WTC11 (cell line): ENCODE results near the gene MITF.

Experiments
- CREB1 ChIP-seq: sonication (generic); formaldehyde crosslinking; IDR thresholded peaks from 2 replicates; pipeline ENCODE4 v1.8.0; 2023; ENCODE audit warnings: mild to moderate bottlenecking, missing genetic modification reagents
- ELF4 ChIP-seq: sonication (generic); formaldehyde crosslinking; IDR thresholded peaks from 2 replicates; pipeline ENCODE4 v1.8.1; 2022; ENCODE audit warnings: low read depth, mild to moderate bottlenecking, moderate library complexity, missing genetic modification reagents
- FOXJ3 ChIP-seq: sonication (generic); formaldehyde crosslinking; IDR thresholded peaks from 2 replicates; pipeline ENCODE4 v1.9.0; 2021; ENCODE audit warnings: missing genetic modification reagents, mild to moderate bottlenecking, borderline replicate concordance
- IRF2 ChIP-seq: sonication (generic); formaldehyde crosslinking; IDR thresholded peaks from 2 replicates; pipeline ENCODE4 v1.8.0; 2022; ENCODE audit warnings: low read depth, missing genetic modification reagents, borderline replicate concordance
- PRRX2 ChIP-seq: fragments of 250-450 bp; sonication (Bioruptor Pico); IDR thresholded peaks from 2 replicates; pipeline ENCODE4 v1.8.0; 2021; ENCODE audit warnings: mild to moderate bottlenecking
- ZNF219 ChIP-seq: sonication (generic); formaldehyde crosslinking; IDR thresholded peaks from 2 replicates; pipeline ENCODE4 v1.8.0; 2023; ENCODE audit warnings: missing genetic modification reagents, mild to moderate bottlenecking, borderline replicate concordance
- ZNF317 ChIP-seq: sonication (generic); formaldehyde crosslinking; IDR thresholded peaks from 2 replicates; pipeline ENCODE4 v1.8.1; 2023; ENCODE audit warnings: low read depth, mild to moderate bottlenecking, moderate library complexity, missing genetic modification reagents, borderline replicate concordance
- TF ChIP-seq, protein P1 (sequence below): fragments of 200-600 bp; IDR thresholded peaks from 2 replicates; pipeline ENCODE4 v1.8.0; 2022; ENCODE audit warnings: antibody characterized with exemption
- TF ChIP-seq, protein P2 (sequence below): sonication (generic); formaldehyde crosslinking; IDR thresholded peaks from 2 replicates; pipeline ENCODE4 v1.8.1; 2022; ENCODE audit warnings: low read depth, mild to moderate bottlenecking, moderate library complexity, missing genetic modification reagents, borderline replicate concordance
- TF ChIP-seq, protein P3 (sequence below): sonication (generic); formaldehyde crosslinking; IDR thresholded peaks from 2 replicates; pipeline ENCODE4 v1.8.0; 2023; ENCODE audit warnings: mild to moderate bottlenecking, missing genetic modification reagents
- TF ChIP-seq, protein P4 (sequence below): sonication (generic); formaldehyde crosslinking; IDR thresholded peaks from 2 replicates; pipeline ENCODE4 v1.8.0; 2023; ENCODE audit warnings: missing genetic modification reagents
- TF ChIP-seq, protein P5 (sequence below): sonication (generic); formaldehyde crosslinking; IDR thresholded peaks from 2 replicates; pipeline ENCODE4 v1.8.0; 2022; ENCODE audit warnings: mild to moderate bottlenecking, missing genetic modification reagents

DNA sequence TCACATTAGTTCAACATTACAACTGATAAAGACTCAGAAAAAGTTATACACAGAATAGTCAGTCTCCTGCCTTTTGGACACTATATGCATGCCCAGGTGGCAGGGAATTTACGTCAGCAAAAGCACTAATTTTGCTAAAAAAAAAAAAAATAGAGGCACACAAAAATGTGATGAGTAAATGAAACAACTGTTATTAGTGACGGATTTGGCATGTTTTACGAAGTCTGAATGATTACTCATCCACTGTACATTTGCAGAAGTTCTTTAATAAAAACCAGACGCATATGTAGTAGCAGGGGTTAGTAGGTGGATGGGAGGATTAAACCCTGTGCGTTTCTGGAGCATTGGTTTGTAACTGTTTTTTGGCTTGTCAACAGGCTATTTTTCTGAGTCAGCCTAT, 99.0 kb downstream of the MITF start:
- TF ChIP-seq ELF4 (no peak), IRF2 (CRISPR knock-in tag) (no peak), CREB1 (no peak), FOXJ3 (CRISPR knock-in tag) (no peak), ZNF317 (no peak), ZNF219 (CRISPR knock-in tag) (no peak), PRRX2 (CRISPR knock-in tag) (no peak)
- TF ChIP-seq, protein P1, sequence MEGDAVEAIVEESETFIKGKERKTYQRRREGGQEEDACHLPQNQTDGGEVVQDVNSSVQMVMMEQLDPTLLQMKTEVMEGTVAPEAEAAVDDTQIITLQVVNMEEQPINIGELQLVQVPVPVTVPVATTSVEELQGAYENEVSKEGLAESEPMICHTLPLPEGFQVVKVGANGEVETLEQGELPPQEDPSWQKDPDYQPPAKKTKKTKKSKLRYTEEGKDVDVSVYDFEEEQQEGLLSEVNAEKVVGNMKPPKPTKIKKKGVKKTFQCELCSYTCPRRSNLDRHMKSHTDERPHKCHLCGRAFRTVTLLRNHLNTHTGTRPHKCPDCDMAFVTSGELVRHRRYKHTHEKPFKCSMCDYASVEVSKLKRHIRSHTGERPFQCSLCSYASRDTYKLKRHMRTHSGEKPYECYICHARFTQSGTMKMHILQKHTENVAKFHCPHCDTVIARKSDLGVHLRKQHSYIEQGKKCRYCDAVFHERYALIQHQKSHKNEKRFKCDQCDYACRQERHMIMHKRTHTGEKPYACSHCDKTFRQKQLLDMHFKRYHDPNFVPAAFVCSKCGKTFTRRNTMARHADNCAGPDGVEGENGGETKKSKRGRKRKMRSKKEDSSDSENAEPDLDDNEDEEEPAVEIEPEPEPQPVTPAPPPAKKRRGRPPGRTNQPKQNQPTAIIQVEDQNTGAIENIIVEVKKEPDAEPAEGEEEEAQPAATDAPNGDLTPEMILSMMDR: no peak
- TF ChIP-seq, protein P2, sequence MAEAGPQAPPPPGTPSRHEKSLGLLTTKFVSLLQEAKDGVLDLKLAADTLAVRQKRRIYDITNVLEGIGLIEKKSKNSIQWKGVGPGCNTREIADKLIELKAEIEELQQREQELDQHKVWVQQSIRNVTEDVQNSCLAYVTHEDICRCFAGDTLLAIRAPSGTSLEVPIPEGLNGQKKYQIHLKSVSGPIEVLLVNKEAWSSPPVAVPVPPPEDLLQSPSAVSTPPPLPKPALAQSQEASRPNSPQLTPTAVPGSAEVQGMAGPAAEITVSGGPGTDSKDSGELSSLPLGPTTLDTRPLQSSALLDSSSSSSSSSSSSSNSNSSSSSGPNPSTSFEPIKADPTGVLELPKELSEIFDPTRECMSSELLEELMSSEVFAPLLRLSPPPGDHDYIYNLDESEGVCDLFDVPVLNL (CRISPR knock-in tag): no peak
- TF ChIP-seq, protein P3, sequence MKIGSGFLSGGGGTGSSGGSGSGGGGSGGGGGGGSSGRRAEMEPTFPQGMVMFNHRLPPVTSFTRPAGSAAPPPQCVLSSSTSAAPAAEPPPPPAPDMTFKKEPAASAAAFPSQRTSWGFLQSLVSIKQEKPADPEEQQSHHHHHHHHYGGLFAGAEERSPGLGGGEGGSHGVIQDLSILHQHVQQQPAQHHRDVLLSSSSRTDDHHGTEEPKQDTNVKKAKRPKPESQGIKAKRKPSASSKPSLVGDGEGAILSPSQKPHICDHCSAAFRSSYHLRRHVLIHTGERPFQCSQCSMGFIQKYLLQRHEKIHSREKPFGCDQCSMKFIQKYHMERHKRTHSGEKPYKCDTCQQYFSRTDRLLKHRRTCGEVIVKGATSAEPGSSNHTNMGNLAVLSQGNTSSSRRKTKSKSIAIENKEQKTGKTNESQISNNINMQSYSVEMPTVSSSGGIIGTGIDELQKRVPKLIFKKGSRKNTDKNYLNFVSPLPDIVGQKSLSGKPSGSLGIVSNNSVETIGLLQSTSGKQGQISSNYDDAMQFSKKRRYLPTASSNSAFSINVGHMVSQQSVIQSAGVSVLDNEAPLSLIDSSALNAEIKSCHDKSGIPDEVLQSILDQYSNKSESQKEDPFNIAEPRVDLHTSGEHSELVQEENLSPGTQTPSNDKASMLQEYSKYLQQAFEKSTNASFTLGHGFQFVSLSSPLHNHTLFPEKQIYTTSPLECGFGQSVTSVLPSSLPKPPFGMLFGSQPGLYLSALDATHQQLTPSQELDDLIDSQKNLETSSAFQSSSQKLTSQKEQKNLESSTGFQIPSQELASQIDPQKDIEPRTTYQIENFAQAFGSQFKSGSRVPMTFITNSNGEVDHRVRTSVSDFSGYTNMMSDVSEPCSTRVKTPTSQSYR (CRISPR knock-in tag): no peak
- TF ChIP-seq, protein P4, sequence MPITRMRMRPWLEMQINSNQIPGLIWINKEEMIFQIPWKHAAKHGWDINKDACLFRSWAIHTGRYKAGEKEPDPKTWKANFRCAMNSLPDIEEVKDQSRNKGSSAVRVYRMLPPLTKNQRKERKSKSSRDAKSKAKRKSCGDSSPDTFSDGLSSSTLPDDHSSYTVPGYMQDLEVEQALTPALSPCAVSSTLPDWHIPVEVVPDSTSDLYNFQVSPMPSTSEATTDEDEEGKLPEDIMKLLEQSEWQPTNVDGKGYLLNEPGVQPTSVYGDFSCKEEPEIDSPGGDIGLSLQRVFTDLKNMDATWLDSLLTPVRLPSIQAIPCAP (CRISPR knock-in tag): no peak
- TF ChIP-seq, protein P5, sequence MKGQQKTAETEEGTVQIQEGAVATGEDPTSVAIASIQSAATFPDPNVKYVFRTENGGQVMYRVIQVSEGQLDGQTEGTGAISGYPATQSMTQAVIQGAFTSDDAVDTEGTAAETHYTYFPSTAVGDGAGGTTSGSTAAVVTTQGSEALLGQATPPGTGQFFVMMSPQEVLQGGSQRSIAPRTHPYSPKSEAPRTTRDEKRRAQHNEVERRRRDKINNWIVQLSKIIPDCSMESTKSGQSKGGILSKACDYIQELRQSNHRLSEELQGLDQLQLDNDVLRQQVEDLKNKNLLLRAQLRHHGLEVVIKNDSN (CRISPR knock-in tag): no peak
